Measurements from ENCODE around the gene RAC3.
A peak's percentile ranks its signal among the peaks of the same experiment; 100 is the strongest.

DNA sequence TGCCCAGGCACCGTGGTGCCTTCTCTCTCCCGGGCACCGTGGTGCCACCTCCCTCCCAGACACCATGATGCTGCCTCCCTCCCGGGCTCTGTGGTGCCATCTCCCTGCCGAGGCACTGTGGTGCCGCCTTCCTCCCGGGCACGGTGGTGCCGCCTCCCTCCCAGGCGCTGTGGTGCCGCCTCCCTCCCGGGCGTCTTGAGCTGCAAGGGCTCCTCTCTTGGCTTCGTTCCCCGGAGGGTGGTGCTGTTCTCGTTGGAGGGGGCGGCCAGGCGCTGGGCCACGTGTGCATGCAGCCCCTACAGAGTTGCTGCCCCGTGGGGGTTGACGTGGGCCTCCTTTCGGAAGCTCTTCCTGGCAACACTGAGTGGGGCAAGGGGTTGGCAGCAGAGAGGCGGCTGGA lies 17.0 kb upstream of the RAC3 start:
- TF ChIP-seq, protein P1, sequence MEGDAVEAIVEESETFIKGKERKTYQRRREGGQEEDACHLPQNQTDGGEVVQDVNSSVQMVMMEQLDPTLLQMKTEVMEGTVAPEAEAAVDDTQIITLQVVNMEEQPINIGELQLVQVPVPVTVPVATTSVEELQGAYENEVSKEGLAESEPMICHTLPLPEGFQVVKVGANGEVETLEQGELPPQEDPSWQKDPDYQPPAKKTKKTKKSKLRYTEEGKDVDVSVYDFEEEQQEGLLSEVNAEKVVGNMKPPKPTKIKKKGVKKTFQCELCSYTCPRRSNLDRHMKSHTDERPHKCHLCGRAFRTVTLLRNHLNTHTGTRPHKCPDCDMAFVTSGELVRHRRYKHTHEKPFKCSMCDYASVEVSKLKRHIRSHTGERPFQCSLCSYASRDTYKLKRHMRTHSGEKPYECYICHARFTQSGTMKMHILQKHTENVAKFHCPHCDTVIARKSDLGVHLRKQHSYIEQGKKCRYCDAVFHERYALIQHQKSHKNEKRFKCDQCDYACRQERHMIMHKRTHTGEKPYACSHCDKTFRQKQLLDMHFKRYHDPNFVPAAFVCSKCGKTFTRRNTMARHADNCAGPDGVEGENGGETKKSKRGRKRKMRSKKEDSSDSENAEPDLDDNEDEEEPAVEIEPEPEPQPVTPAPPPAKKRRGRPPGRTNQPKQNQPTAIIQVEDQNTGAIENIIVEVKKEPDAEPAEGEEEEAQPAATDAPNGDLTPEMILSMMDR (IDR thresholded peaks at IDR 0.05; ENCODE audit: low read length), result peak; percentile 17; the same call in 1 of the 2 replicates
- no peak for TF ChIP-seq EZH2 (IDR thresholded peaks at IDR 0.05; ENCODE audit: borderline replicate concordance, low read length)

All from OCI-LY1 (cell line).